Skeletal muscle satellite cell (primary cell): ENCODE measurements around the gene FHIP2A.
A peak's percentile ranks its signal among the peaks of the same experiment; 100 is the strongest.
"Not testable (repeated sequence)": the region's sequence is repeated elsewhere in the genome, so short reads cannot be mapped to it uniquely, and the experiment has no call there.

ENCODE experiments used
- H3K27me3 ChIP-seq: 2 replicates; pipeline ENCODE4 v1.7.0; 2013; ENCODE audit warnings: low read length; ENCODE audit not compliant: control insufficient read depth, insufficient read depth
- H3K36me3 ChIP-seq: 2 replicates; pipeline ENCODE4 v1.7.0; 2013; ENCODE audit warnings: mild to moderate bottlenecking, control low read depth, low read length; ENCODE audit not compliant: insufficient read depth
- H3K4me1 ChIP-seq: 2 replicates; pipeline ENCODE4 v1.7.0; 2013; ENCODE audit warnings: low read length; ENCODE audit not compliant: control insufficient read depth, insufficient read depth
- H3K4me2 ChIP-seq: 2 replicates; pipeline ENCODE4 v1.7.0; 2013; ENCODE audit warnings: mild to moderate bottlenecking, low read length
- H3K4me3 ChIP-seq: 2 replicates; pipeline ENCODE4 v1.7.0; 2013; ENCODE audit warnings: low read length
- H3K9ac ChIP-seq: 2 replicates; pipeline ENCODE4 v1.7.0; 2013; ENCODE audit warnings: mild to moderate bottlenecking, low read depth, low read length, moderate library complexity
- H3K9me3 ChIP-seq: replicated peaks from 2 replicates; pipeline ENCODE4 v1.7.0; 2013; ENCODE audit warnings: mild to moderate bottlenecking, control low read depth, low read length

FHIP2A gene

GRCh38 chr10:114845978-114846693 is 24.6 kb downstream of the FHIP2A start:
- no peaks in the 10 kb centered on the region for H3K4me1 ChIP-seq
- no peaks in the 10 kb centered on the region for H3K9me3 ChIP-seq
- H3K4me2 ChIP-seq = no peak overlapping the region
- H3K4me3 ChIP-seq = no peak overlapping the region
- no peaks in the 10 kb centered on the region for H3K27me3 ChIP-seq
- no peak overlapping the region for H3K9ac ChIP-seq
- H3K36me3 ChIP-seq = peaks cover 87% of the 10 kb centered on the region

GRCh38 chr10:114847517-114847916 is 25.9 kb downstream of the FHIP2A start:
- not testable (repeated sequence) for H3K9ac ChIP-seq, H3K27me3 ChIP-seq
- H3K36me3 ChIP-seq = peaks cover 85% of the 10 kb centered on the region

GRCh38 chr10:114849674-114850073 is 28.1 kb downstream of the FHIP2A start:
- H3K36me3 ChIP-seq = peaks cover 74% of the 10 kb centered on the region

More at GRCh38 chr10:114847517-114847916, 25.9 kb downstream of the FHIP2A start:
- not testable (repeated sequence) for H3K4me2 ChIP-seq, H3K4me3 ChIP-seq, H3K9me3 ChIP-seq, H3K4me1 ChIP-seq

GRCh38 chr10:114850126-114850525 is 28.5 kb downstream of the FHIP2A start:
- H3K36me3 ChIP-seq = peaks cover 75% of the 10 kb centered on the region
- no peaks in the 10 kb centered on the region for H3K27me3 ChIP-seq

More at GRCh38 chr10:114849674-114850073, 28.1 kb downstream of the FHIP2A start:
- Histone ChIP-seq H3K4me1 (peaks cover 3% of the 10 kb centered on the region), H3K4me3 (no peak overlapping the region), H3K4me2 (no peak overlapping the region), H3K27me3 (no peaks in the 10 kb centered on the region), H3K9me3 (no peaks in the 10 kb centered on the region), H3K9ac (no peak overlapping the region)

GRCh38 chr10:114851336-114851735 is 29.8 kb downstream of the FHIP2A start:
- H3K36me3 ChIP-seq = peaks cover 75% of the 10 kb centered on the region
- H3K4me3 ChIP-seq = no peak overlapping the region
- H3K4me1 ChIP-seq = peaks cover 19% of the 10 kb centered on the region
- no peaks in the 10 kb centered on the region for H3K27me3 ChIP-seq
- H3K9ac ChIP-seq = no peak overlapping the region
- no peaks in the 10 kb centered on the region for H3K9me3 ChIP-seq
- no peak overlapping the region for H3K4me2 ChIP-seq

More at GRCh38 chr10:114850126-114850525, 28.5 kb downstream of the FHIP2A start:
- no peak overlapping the region for H3K4me3 ChIP-seq
- no peaks in the 10 kb centered on the region for H3K9me3 ChIP-seq
- no peak overlapping the region for H3K4me2 ChIP-seq
- no peak overlapping the region for H3K9ac ChIP-seq
- peaks cover 7% of the 10 kb centered on the region for H3K4me1 ChIP-seq

- peaks cover 26% of the 10 kb centered on the region for H3K4me1 ChIP-seq
- peaks cover 70% of the 10 kb centered on the region for H3K36me3 ChIP-seq
- no peak overlapping the region for H3K4me2 ChIP-seq
- H3K4me3 ChIP-seq = no peak overlapping the region
- H3K27me3 ChIP-seq = no peaks in the 10 kb centered on the region
- H3K9me3 ChIP-seq = no peaks in the 10 kb centered on the region
- H3K9ac ChIP-seq = no peak overlapping the region
Observed at GRCh38 chr10:114852197-114852596, 30.6 kb downstream of the FHIP2A start.

GRCh38 chr10:114854906-114855305 is 33.3 kb downstream of the FHIP2A start:
- Histone ChIP-seq H3K4me3 (no peak overlapping the region), H3K9ac (peak overlapping the region; percentile 16), H3K27me3 (no peaks in the 10 kb centered on the region), H3K4me1 (peaks cover 36% of the 10 kb centered on the region), H3K9me3 (no peaks in the 10 kb centered on the region), H3K4me2 (no peak overlapping the region), H3K36me3 (peaks cover 68% of the 10 kb centered on the region)

GRCh38 chr10:114855776-114856543 is 34.4 kb downstream of the FHIP2A start:
- H3K4me2 ChIP-seq = peak overlapping the region; percentile 75
- H3K27me3 ChIP-seq = no peaks in the 10 kb centered on the region
- no peaks in the 10 kb centered on the region for H3K9me3 ChIP-seq
- peaks cover 36% of the 10 kb centered on the region for H3K4me1 ChIP-seq
- peak overlapping the region; percentile 45 for H3K4me3 ChIP-seq
- peak overlapping the region; percentile 87 for H3K9ac ChIP-seq
- peaks cover 65% of the 10 kb centered on the region for H3K36me3 ChIP-seq

- H3K36me3 ChIP-seq = peaks cover 69% of the 10 kb centered on the region
- peak overlapping the region; percentile 87 for H3K9ac ChIP-seq
- H3K4me1 ChIP-seq = peaks cover 36% of the 10 kb centered on the region
- peak overlapping the region; percentile 75 for H3K4me2 ChIP-seq
- no peaks in the 10 kb centered on the region for H3K27me3 ChIP-seq
- peak overlapping the region; percentile 45 for H3K4me3 ChIP-seq
- no peaks in the 10 kb centered on the region for H3K9me3 ChIP-seq
Observed at GRCh38 chr10:114856544-114857287, 35.1 kb downstream of the FHIP2A start.

- Histone ChIP-seq H3K4me1 (peaks cover 36% of the 10 kb centered on the region), H3K4me2 (peak overlapping the region; percentile 75), H3K36me3 (peaks cover 70% of the 10 kb centered on the region), H3K9ac (peak overlapping the region; percentile 77)
- H3K4me3 ChIP-seq, H3K27me3 ChIP-seq, H3K9me3 ChIP-seq: not testable (repeated sequence)
Observed at GRCh38 chr10:114857288-114857565, 35.6 kb downstream of the FHIP2A start.

GRCh38 chr10:114857922-114858629 is 36.5 kb downstream of the FHIP2A start:
- no peaks in the 10 kb centered on the region for H3K9me3 ChIP-seq
- H3K9ac ChIP-seq = no peak overlapping the region
- H3K4me3 ChIP-seq = no peak overlapping the region
- H3K4me2 ChIP-seq = no peak overlapping the region
- peaks cover 36% of the 10 kb centered on the region for H3K4me1 ChIP-seq
- no peaks in the 10 kb centered on the region for H3K27me3 ChIP-seq
- H3K36me3 ChIP-seq = peaks cover 70% of the 10 kb centered on the region
